ENCODE results near the gene KNCN. TPM values are rescaled to one million over a fixed set of nuclear protein-coding genes. Genes with fewer than 3 reads are reported as not detected.

KNCN gene
- total RNA-seq, 1 donor from 2014 or later = not detected

DNA sequence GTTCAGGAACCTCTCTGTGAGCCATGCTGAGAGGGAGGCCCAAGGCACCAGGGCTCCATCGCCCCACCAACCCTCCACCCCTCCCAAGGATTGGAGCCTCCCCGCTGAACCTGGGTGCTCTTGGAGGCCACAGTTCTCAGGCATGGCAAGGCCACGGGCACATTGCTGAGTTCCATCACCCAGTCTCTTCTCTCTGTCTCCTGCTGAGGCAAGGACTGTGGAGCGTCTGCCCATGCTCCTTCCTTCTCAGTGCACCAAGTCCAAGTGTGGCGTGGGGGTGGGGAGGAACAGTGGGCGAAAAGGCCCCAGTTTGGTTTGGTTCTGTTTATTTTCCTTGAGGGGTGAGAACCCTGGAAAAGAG is 2.8 kb upstream of the KNCN start:
- H3K4me1 Mint-ChIP-seq (ENCODE audit: low read depth) = no peaks in the 10 kb centered on the region
- H3K27me3 Mint-ChIP-seq = peaks cover 30% of the 10 kb centered on the region
- peaks cover 3% of the 10 kb centered on the region for H3K36me3 Mint-ChIP-seq (ENCODE audit: insufficient read depth)
- DNase-seq (ENCODE audit: low spot score, unreplicated experiment) = no peak
- H3K27ac Mint-ChIP-seq = no peak overlapping the region
- TF ChIP-seq, protein P1, sequence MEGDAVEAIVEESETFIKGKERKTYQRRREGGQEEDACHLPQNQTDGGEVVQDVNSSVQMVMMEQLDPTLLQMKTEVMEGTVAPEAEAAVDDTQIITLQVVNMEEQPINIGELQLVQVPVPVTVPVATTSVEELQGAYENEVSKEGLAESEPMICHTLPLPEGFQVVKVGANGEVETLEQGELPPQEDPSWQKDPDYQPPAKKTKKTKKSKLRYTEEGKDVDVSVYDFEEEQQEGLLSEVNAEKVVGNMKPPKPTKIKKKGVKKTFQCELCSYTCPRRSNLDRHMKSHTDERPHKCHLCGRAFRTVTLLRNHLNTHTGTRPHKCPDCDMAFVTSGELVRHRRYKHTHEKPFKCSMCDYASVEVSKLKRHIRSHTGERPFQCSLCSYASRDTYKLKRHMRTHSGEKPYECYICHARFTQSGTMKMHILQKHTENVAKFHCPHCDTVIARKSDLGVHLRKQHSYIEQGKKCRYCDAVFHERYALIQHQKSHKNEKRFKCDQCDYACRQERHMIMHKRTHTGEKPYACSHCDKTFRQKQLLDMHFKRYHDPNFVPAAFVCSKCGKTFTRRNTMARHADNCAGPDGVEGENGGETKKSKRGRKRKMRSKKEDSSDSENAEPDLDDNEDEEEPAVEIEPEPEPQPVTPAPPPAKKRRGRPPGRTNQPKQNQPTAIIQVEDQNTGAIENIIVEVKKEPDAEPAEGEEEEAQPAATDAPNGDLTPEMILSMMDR (IDR thresholded peaks at IDR 0.05; ENCODE audit: unreplicated experiment) = no peak
- H3K4me3 Mint-ChIP-seq (ENCODE audit: low read depth) = no peak overlapping the region
- H3K9me3 Mint-ChIP-seq (ENCODE audit: low read depth) = no peaks in the 10 kb centered on the region

DNA sequence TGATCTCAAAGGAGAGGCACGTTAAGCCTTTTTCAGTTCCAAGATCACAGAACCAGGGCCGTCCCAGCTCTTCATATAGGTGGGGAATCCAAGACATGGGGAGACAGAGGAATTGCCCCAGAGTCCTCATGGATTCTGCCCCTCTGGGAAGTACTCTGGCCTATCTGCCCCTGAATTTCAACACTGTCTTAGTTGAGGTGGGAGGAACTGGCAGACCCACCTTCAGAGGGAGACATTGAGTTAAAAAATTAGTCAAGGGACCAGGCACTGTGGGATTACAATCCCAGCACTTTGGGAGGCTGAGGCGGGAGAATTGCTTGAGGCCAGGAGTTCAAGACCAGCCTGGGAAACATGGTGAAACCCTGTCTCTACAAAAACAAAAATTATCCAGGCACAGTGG is 2.1 kb upstream of the KNCN start:
- Mint-ChIP-seq H3K9me3 (ENCODE audit: low read depth) (no peaks in the 10 kb centered on the region), H3K27ac (no peak overlapping the region), H3K36me3 (ENCODE audit: insufficient read depth) (peaks cover 3% of the 10 kb centered on the region), H3K4me3 (ENCODE audit: low read depth) (no peak overlapping the region), H3K4me1 (ENCODE audit: low read depth) (no peaks in the 10 kb centered on the region), H3K27me3 (peaks cover 32% of the 10 kb centered on the region)
- no peak for DNase-seq (ENCODE audit: low spot score, unreplicated experiment)
- TF ChIP-seq, protein P1 (IDR thresholded peaks at IDR 0.05; ENCODE audit: unreplicated experiment) = no peak

DNA sequence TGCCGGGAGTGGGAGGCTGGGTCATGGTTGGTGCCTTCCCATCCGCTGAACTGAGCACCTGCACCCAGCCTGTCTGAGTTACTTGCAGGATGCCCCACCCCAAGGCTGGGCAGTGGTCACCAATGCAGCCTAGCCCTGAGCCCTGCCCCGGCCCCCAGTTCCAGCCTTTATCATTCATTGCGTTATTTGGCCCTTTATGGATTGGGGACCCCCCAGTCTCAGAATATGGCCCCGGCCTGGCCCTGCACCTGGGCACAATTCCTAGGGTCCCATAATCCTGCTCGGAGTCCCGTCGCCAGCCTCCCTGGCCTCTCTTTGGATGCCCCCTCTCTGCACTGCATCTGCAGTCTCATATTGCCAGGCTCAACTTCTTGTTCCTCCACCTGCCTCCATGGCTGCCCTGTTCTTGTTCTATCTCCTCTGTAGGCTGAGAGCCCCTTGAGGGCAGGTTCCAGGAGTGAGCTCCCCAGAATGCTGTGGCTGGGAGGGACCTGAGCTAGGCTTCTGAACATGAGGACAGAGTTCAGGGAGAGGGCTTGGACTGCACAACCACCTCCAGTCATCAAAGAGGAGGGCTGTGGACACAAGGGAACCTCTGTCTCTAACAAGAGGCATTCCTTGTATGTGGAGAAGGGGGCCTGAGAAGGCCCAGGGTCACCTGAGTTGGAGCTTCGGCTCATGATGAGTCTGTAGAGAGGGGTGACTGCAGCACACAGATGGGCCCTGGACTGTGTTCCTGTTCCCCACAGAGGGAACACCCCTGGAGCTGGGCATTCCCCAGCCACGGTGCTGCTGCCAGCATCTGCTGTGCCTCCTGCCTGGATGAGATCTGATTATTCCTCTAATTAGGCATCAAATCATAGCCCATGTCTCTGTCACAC is 1.1 kb upstream of the KNCN start:
- TF ChIP-seq, protein P1 (IDR thresholded peaks at IDR 0.05; ENCODE audit: unreplicated experiment) = no peak
- Mint-ChIP-seq H3K9me3 (ENCODE audit: low read depth) (no peaks in the 10 kb centered on the region), H3K27me3 (peaks cover 36% of the 10 kb centered on the region), H3K27ac (no peak overlapping the region), H3K4me3 (ENCODE audit: low read depth) (no peak overlapping the region), H3K4me1 (ENCODE audit: low read depth) (no peaks in the 10 kb centered on the region), H3K36me3 (ENCODE audit: insufficient read depth) (no peaks in the 10 kb centered on the region)
- DNase-seq (ENCODE audit: low spot score, unreplicated experiment) = no peak

DNA sequence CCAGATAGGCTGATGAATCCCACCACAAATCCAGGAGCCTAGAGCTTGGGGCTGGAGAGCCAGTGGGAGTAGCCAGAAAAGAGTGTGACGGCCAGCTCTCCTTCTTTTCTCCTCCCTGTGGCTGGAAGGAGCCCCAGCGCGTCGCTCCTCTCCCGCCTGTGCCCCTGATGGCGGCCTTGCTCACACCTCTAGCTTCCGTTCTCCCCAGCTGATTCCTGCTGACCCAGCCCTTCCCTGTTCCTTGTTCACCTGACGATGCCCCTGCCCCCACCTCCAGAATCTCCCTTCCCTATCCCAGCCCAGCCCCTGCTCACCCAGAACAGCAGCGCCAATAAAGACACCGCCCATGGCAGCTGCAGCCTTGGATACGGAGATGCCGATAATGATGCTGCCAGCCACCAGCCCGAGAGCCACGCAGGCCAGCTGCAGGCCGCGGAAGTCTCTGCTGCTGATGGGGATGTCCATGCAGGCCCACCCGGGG is 656 bp downstream of the KNCN start:
- TF ChIP-seq, protein P1 (IDR thresholded peaks at IDR 0.05; ENCODE audit: unreplicated experiment) = no peak
- Mint-ChIP-seq H3K36me3 (ENCODE audit: insufficient read depth) (no peaks in the 10 kb centered on the region), H3K27me3 (peaks cover 51% of the 10 kb centered on the region), H3K4me1 (ENCODE audit: low read depth) (no peaks in the 10 kb centered on the region), H3K9me3 (ENCODE audit: low read depth) (no peaks in the 10 kb centered on the region), H3K27ac (no peak overlapping the region), H3K4me3 (ENCODE audit: low read depth) (no peak overlapping the region)
- DNase-seq (ENCODE audit: low spot score, unreplicated experiment) = no peak

DNA sequence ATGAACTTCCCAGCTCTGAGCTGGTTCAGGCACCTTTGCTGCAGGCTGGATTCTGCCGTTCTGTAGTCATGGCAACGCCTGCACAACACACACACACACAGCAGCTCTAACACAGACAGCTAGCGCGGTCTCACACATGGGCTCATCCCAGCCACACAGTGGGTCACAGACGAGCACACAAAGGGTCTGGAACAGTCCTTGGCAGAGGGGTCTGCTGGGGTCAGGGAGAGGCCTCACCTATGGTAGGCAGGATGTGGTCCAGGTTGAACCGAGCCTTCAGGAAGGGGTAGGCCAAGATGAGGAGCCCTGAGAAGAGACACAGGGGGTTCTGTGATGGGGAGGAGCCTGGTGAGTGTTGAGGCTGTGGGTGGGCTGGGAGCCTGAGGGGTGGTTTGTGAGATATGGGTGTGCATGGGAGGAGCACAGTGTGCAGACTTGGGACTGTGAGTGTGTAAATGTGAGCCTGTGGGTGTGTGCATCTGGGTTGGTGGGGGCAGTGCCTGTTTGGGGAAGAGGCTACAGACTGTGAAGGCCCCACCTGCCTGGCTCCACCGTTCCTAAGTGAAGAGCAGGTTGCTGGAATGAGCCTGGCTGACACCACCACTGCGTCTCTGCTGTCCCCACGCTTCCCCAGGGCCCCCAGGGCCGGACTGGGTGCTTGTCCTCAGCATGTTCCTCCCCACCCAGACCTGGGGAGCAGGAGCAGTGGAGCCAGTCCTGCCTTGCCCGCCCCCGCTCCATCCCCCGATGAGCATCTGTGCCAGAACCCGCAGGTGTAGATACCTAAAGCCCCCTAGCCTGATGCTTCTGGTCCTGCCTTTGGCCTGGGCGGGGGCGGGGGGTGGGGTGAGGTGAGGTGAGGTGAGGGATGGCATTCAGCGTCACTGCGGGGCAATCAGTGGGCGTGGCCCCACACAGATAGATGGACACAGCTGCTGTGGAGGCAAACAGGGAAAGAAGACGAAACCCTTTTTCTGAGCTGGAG is 1.5 kb downstream of the KNCN start:
- Mint-ChIP-seq H3K36me3 (ENCODE audit: insufficient read depth) (no peaks in the 10 kb centered on the region), H3K4me1 (ENCODE audit: low read depth) (no peaks in the 10 kb centered on the region), H3K27me3 (peaks cover 59% of the 10 kb centered on the region), H3K4me3 (ENCODE audit: low read depth) (no peak overlapping the region), H3K9me3 (ENCODE audit: low read depth) (no peaks in the 10 kb centered on the region), H3K27ac (no peak overlapping the region)
- no peak for DNase-seq (ENCODE audit: low spot score, unreplicated experiment)
- TF ChIP-seq, protein P1 (IDR thresholded peaks at IDR 0.05; ENCODE audit: unreplicated experiment) = no peak

Data from progenitor cell of endocrine pancreas (in vitro differentiated cells).